HG02981 (cell line): Measurements from ENCODE around the gene PRKCQ.

Experiments
- ATAC-seq: cut with Tn5 transposase; IDR thresholded peaks from one replicate; pipeline ENCODE4 v1.9.1; 2021; ENCODE audit warnings: mild to moderate bottlenecking, moderate library complexity; ENCODE audit not compliant: unreplicated experiment

The PRKCQ gene

DNA sequence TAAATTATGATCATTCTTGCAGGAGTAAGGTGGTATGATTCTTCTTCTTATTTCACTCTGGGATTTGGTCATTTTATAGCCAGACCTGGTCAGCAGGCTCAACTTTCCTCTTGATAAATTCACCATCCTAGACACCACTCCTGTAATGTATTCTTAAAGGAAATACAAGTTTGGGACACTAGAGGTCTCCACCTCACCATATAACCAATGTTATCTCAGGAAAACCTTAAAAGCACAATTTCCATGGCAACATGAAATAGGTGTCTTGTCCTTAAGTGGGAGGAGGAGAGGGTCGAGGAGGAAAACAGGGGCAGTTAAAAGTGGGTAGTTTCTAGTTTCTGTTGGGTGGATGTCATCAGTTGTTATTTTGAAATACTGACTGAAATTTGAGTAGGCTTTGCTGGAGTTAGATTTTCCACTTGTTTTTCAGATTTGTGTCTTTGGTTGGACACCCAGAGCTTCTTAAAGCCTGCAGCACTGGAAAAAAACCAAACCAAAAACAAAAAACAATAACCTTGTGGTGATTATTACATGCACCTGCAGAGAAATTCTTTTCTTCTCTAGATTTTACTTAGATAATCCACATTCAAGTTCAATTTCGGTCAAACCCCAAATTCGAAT, 163.1 kb downstream of the PRKCQ start:
- ATAC-seq = peak; percentile 45

DNA sequence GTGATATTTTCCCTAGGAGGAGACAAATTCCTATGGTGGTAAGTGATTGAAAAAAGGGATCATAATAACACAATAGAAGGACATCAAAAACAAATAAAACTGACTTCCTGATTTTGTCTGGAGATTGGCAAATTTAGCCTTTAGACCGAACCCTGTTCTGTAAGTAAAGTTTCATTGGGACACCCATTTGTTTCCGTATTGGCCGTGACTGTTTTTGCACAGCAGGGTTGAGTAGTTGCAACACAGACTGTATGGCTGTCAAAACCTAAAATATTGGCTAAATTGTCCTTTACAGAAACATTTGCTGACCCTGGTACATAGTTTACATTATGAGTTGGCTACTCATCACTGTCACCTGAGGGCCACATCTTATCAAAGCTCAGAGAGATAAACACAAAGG, 168.6 kb downstream of the PRKCQ start:
- ATAC-seq = no peak

DNA sequence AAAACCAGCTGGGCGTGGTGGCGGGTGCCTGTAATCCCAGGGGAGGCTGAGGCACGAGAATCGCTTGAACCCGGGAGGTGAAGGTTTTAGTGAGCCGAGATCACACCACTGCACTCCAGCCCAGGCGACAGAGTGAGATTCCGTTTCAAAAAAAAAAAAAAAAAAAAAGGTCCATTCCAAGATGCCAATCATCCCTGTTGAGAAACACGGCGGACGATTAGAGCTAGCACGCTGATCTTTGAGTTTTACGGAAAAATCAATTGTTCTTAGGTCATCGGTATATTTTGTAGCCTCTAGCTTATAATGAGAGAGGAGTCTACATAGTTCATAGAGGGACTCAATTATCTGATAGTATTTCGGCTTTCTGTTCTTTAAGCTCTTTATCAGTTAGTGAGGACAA, 169.2 kb downstream of the PRKCQ start:
- ATAC-seq = no peak

DNA sequence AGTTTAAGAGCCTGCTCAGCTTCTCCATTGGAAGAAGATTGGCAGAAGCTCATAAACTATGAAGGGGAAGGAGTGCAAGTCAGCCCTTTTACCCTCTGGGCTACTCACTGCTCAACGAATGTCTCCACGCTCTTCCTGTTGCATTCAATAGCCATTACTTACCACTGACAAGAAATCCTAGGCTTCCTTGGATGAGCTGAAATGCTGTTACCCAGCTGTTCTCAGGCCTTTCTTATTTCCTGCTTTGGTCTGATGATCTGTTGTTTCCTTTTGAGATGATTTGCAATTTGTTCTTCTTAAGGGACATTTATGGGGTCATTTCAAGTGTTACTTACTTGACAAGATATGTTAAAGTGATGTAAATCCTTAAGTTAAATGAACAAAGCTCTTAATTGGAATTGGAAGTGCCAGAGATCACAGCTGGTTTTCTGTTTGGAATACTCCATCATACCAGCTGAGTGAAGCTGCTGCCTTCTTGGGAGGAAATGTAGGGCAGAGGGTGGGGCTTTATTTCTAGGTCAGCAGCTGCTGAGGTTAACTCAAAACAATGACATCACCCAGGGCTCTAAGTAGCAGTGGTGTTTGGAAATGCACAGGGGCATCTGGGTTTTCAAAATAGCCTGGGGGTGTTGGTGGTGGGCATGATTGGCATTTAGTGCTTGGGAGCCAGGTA, 170.0 kb downstream of the PRKCQ start:
- no peak for ATAC-seq

DNA sequence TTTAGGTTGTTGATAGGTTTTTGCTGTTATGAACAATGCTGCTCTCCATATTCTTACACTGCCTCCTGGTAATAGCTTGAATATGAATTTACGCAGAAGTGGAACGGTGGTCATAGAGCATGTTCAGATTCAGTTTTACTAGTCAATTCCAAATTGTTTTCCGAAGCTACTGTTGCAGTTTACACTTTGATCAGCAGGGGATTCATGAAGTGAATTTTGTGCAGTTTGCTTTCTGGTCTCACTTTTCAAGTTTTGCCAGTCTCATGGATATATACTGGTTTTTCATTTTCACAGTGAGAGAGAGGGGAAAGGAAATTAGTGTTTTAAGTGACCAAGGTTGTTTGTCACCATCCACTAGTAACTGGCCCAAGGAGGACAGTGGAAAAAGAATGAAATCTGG, 171.3 kb downstream of the PRKCQ start:
- no peak for ATAC-seq

DNA sequence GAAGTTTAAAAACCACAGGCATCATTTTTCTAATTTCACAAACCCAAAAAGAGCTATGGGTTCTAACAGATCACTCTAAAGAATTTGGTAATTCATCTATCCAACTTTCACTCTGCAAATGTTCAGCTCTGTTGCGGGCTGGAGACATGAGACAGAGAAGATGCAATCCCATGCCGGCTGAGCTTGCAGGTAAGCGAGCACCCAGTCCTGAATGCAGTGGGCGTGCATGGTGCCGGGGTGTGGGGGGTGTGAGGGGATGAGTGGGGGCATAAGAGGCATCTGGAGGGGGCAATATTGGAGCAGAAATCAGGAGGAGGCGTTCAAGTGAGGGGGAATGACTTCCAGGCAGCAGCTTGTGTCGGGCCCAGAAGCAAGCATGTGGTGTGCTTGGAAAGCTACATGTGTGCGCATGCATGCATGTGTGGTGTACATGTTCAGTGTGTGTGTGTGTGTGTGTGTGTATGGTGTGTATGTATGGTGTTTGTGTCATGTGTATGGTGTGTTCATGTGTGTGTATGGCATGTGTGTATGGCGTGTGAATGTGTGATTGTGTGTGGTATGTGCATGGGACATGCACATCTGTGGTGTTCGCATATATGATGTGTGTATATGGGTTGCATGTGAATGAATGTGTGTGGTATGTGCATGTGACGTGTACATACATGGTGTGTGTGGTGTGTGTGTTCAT, 172.9 kb downstream of the PRKCQ start:
- ATAC-seq = no peak

DNA sequence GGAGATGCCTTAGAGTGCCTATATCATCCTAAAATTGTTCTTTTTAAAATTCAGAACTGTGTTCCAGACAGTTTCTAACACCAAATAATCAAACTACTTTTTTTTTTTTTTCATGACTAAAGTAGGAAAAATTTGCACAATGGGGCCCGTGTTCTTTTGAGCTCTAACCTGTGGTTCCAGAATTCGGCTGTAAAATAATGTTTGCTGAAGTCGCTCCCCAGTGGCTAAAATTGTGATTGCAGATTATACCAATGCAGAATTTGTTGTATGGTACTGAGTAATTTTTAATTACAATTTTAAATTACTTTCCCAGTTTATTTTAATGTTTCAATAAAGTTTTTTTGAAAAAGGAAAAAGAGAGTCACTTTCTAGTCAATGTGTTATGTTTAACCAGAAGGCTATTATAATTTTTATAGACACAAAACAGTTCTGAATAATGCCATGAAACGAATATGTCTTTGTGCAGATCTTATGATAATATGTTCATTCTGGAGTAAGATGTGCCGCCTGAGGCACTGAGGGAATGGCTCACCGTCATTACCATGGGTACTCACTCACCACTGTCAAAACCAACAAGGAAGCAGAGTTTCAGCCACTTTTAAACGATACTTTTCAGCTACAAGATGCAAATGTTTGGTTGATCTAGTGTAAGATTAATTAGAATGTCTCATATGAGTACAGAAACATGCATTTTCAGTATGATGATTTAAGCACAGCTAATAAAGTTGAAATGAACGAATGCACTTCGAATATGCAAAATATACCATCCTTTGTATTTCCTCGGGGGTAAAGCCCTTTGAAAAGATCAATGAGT, 173.6 kb downstream of the PRKCQ start:
- ATAC-seq = no peak

DNA sequence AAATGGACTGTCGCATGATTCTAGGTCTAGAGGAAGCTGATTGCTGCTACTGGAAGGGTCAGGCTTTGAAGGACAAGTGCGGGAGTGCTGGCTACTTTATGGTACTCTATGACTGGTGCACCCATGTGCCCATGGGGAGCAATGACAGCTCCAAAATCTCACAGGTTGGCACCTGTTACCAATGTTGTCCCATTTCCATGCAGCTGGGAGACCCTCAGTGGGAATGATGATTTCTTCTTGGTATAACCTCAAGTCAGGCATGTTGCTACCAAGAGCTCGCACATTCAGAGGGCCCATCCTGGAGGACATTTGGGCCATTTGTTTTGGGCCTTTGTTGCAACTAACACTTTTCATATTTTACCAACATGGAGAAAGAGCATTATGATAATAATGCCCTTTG, 174.4 kb downstream of the PRKCQ start:
- ATAC-seq = no peak

DNA sequence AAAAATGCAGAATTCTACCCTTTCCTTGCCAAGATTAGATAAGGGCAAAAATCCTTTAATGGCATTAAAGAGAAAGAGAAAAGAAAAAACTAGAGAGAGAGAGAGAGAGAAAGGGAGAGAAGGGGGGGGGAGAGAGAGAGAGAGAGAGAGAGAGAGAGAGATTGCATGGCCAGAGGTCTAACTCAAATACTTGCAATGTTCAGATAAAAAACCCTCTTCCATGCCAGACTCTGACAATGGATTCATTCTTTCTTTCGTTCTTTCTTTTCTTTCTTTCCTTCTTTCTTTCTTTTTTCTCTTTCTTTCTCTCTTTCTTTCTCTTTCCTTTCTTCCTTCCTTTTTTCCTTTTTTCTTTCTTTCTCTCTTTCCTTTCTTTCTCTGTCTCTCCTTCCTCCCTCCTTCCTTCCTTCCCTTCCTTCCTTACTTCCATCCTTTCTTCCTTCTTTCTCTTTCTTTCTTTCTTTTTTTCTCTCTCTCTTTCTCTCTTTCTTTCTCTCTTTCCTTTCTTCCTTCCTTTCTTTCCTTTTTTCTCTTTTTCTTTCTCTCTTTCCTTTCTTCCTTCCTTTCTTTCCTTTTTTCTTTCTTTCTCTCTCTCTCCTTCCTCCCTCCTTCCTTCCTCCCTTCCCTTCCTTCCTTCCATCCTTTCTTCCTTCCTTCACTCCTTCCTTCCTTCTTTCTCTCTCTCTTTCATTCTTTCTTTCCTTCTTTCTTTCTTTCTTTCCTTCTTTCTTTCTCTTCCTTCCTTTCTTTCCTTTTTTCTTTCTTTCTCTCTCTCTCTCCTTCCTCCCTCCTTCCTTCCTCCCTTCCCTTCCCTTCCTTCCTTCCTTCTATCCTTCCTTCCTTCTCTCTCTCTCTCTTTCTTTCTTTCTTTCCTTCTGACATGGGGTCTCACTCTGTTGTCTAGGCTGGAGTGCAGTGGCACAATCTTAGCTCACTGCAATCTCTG, 175.7 kb downstream of the PRKCQ start:
- ATAC-seq = no peak

DNA sequence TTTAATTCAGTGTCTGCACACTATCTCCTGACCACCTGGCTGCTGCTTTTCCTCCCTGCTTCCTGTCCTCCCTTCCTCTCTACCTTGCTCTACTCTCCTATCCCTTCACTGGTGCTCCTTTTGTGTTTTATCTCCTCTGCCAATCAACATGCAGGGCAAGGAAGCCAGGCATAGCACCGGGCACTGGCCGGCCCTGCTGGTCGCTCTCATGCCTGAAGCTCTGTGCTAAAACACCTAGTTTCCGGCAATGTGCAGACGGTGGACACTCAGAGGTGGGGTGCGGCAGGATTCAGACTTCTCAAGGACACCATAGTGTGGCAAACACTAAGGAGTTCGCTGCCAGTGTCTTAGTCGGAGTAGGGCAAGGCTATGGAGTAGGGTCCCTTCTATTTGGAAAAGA, 177.1 kb downstream of the PRKCQ start:
- no peak for ATAC-seq

DNA sequence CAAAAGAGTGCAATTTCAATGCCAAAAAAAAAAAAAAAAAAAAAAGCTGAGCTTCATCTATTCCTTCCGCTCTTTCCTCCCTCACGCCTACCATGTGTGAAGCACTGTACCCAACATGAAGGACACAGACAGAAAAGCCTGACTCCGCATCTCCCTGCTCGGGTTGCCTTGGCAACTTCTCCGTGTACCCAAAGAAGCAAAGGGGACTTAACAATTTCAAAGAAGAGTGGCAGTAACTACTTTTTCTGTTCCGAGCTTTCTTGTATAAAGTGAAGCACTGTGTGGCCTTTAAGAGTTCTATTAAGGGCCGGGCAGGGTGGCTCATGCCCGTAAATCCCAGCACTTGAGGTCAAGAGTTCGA, 177.7 kb downstream of the PRKCQ start:
- no peak for ATAC-seq

DNA sequence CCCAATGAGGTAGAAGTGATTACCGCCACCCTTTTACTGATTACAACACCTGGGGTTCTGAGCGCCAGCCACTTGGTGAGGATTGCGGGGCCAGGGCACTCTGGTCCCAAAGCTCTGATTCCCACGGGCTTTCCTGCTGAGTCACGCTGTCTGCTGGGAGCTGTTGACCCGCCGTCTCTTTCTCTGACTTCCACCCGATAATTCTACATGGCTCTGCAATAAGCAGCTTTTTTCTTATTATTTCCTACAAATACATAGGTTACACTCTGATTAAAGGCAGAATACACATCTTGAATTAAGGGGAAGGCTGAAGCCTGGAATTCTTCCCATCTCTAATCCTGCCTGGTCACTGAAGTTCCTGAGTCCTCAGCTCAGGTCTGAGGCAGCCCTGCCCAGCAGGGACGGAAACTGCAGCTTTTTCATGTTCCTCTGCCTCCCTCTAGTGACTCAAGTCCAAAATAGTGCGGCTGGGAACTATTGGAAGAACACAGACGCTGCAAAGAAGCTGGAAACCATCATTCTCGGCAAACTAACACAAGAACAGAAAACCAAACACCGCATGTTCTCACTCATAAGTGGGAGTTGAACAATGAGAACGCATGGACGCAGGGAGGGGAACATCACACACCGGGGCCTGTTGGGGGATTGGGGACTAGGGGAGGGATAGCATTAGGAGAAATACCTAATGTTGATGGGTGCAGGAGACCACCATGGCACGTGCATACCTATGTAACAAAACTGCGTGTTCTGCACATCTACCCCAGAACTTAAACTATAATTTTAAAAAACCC, 178.3 kb downstream of the PRKCQ start:
- ATAC-seq = no peak

DNA sequence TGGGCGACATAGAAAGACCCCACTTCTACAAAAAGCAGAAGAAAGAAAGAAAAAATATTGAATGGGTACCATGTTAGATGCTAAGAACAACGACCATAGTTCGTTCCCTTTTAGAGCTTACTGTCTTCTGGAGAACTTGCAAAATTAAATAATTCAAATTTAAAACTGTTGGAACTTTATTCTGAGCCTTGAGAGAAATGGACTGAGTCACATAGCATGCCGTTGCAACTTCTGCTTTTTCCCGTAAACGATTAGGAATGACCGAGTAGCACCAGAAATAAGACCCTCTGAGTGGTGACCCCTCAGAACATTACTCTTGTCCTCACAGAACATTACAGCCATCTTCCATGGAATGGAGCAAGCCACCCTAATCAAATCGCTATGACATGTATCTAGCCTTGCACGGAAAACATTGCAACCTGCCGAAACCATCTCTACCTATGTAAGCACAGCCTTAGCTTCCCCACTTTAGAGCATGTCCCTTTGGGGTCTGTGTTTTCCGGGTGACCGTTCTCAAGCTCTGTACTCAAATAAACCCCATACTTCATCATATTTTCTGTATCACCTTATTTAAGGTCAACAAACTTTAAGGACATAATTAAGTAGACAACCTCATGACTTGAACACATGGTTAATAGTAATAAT, 179.1 kb downstream of the PRKCQ start:
- ATAC-seq = no peak

DNA sequence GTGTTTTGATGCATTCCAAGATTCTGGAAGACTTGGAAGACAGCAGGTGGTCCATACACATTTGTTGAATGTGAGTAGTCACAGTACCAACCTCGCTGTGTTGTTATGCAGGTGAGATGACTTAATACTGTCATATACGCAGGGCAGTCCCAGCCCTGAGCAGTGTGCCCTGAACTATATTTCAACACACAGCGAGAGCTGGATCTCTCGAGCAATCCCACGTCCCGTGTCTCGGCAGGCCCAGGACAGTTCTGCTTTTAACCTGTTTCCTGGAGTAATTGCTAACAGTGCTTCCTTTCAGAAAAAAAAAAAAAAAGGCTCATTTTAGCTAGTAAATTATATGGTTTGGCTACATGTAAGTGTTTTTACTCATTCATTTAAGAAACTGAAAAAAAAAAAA, 179.7 kb downstream of the PRKCQ start:
- no peak for ATAC-seq

DNA sequence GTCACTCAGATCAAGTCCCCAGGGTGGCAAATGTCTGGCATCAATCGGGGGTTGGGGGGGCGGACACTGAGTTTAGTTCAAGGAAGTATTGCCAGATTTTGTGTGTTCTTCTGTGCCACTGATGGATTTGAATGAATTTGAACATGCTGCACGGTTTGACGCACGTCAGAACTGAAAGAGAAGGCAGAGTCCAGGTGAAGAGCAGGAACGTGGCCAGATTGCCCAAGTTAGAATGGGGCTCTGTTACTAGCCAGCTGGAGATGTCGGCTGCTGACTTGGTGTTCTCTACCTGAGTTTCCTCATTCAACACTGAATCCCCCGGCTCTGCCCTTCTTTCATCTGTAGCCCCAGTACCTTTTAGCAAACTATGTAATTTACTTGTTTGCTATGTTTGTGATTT, 180.2 kb downstream of the PRKCQ start:
- ATAC-seq = no peak

DNA sequence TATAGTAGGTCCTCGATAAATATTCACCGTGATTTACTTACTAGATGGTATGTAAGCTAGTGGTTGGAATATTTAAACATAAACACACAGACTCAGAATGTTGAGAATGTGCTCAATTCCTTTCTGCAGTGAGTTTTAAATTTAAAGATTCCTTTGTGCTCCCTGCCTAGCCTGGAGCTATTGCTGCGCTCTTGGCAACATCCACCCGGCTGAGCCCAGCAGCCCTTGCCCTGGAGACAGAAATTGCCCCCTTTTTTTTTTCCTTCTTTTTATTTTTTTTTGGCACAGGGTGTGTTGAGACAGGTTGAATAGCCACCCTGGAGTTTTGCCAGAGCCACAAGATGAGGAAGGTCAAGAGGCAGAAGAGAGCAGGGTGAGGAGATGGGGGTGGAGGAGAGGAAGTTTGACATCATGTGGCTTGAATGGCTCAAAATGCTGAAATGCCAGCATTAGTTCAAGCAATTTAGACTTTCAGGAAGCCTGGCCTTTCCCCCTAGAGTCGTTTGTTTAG, 180.8 kb downstream of the PRKCQ start:
- no peak for ATAC-seq

DNA sequence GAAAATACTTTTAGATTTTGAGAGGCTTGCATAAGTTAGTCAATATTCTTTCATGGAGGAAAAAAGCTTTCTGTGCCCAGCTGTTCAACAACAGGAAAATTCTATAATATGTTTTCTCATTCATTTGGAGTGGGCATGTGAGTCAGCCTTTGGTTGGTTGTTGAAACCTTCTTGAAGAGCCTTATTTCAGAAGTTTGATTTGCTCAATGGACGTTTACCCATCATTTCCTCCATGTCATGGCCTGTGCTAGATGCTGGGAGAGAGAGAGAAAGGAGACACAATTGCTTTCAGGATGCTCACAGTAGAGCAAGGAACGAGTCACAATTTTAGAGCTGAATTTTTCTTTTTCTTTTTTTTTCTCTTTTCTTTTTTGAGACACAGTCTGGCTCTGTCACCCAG, 181.7 kb downstream of the PRKCQ start:
- ATAC-seq = no peak

DNA sequence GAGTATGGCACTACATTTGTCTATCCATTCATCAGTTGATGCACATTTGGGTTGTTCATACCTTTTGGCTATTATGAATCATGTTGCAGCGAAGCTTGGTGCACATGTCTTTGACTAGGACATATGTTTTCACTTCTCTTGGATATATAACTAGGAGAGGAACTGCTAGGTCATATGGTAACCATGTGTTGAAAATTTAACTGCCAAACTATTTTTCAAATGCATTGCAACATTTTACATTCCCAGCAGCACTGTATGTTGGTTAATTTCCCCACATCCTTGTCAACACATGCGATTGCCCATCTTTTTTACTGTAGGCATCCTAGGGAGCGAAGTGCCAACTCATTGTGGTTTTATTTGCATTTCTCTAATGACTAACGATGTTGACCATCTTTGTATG, 183.4 kb downstream of the PRKCQ start:
- ATAC-seq = no peak

DNA sequence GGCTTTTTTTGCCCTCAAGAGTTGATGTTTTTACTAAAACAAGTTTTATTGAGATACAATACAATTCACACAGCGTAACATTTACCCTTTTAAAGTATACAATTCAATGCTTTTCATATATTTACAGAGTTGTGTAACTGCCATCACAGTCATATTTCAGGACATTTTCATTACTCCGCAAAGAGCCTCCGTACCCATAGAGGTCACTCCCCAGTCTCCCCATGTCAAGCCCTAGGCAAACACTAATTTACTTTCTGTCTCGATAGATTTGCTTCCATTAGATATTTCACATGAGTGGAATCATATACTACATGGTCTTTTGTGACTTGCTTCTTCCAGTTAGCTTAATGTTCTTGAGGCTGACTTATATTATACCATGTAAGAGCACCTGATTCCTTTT, 183.8 kb downstream of the PRKCQ start:
- ATAC-seq = no peak
